Immature natural killer cell (primary cell): ENCODE measurements around the gene GPR26. TPM values are rescaled to one million over a fixed set of nuclear protein-coding genes. Genes with fewer than 3 reads are reported as not detected.
"Not testable (repeated sequence)": the region's sequence is repeated elsewhere in the genome, so short reads cannot be mapped to it uniquely, and the experiment has no call there.

Source experiments
- DNase-seq, 3 donors: peaks; one replicate each; pipeline ENCODE4 v3.0.0; 2022; ENCODE audit warnings: mixed read lengths in 1 of 3
- H3K27ac Mint-ChIP-seq, 6 donors: one replicate each; pipeline ENCODE4 v1.8.0; 2020; ENCODE audit warnings: mixed read lengths in 6 of 6, mild to moderate bottlenecking in 5 of 6, inconsistent platforms in 4 of 6, moderate library complexity in 3 of 6
- H3K27me3 Mint-ChIP-seq, 3 donors: one replicate each; pipeline ENCODE4 v1.8.0; 2020 to 2021; ENCODE audit warnings: low read depth in 3 of 3, mild to moderate bottlenecking in 3 of 3, mixed read lengths in 3 of 3, moderate library complexity in 3 of 3, inconsistent platforms in 1 of 3
- H3K36me3 Mint-ChIP-seq, 3 donors: one replicate each; pipeline ENCODE4 v1.8.0; 2020; ENCODE audit warnings: mixed read lengths in 3 of 3, inconsistent platforms in 2 of 3, mild to moderate bottlenecking in 2 of 3
- H3K4me1 Mint-ChIP-seq, 2 donors: one replicate each; pipeline ENCODE4 v1.8.0; 2020; ENCODE audit warnings: inconsistent platforms in 2 of 2, mild to moderate bottlenecking in 2 of 2, mixed read lengths in 2 of 2, moderate library complexity in 1 of 2
- H3K4me3 Mint-ChIP-seq, 5 donors: one replicate each; pipeline ENCODE4 v1.8.0; 2020; ENCODE audit warnings: mild to moderate bottlenecking in 5 of 5, mixed read lengths in 5 of 5, inconsistent platforms in 3 of 5, moderate library complexity in 3 of 5
- H3K9me3 Mint-ChIP-seq, 6 donors: one replicate each; pipeline ENCODE4 v1.8.0; 2020; ENCODE audit warnings: mild to moderate bottlenecking in 6 of 6, mixed read lengths in 6 of 6, inconsistent platforms in 4 of 6, moderate library complexity in 3 of 6
- polyA plus RNA-seq, 3 donors: library from polyadenylated mRNA; unstranded; fragments of 300-500 nt; fragmentation: Illumina TruSeq; gene quantifications; one replicate each; pipeline ENCODE4 v1.2.3, GENCODE V29; 2021

GPR26 gene
- polyA plus RNA-seq, 3 donors from 2014 or later = not detected

DNA sequence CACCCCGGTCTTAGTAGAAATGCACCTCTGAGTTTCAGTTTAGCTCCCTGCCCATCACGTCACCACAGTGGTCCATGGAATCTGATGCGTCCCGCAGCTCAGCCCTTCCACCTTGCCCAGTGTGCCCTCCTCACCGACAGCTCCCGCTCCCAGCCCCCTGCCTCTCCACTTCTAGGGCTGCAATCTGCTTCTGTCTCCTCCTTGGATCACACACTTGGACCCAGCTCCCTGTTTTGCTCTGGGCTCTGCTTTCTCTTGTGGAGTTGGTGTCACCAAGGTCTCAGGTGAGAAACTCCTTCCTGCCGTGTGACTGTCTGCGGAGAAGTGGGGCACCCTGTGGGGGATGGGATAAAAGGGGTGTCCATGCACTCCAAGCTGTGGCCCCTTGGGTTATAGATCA, 37.9 kb downstream of the GPR26 start:
- no peak for DNase-seq
- Mint-ChIP-seq H3K4me1 (no peaks in the 10 kb centered on the region), H3K4me3 (no peak overlapping the region), H3K9me3 (no peaks in the 10 kb centered on the region), H3K27me3 (peaks cover 0 to 4% (median 2%) of the 10 kb centered on the region in 3 donors), H3K27ac (no peak overlapping the region), H3K36me3 (no peaks in the 10 kb centered on the region)

DNA sequence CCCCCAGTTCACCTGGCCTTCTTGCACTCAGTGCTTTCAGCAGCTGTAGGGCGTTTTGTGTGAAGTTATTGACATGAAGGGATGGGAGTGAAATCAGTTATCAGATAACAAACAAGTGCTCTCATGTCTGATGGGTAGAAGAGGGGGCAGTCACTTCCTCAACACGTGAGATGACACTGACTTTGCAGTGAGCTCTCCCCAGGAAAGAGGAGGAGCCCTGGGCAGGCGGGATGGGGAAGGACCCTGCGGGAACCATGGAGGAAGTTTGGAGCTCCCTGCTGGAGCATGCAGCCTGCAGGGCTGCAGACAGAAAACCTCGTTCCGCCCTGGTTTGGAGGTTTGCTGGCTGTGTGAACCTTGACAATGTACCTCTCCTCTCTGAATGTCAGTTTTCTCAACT, 38.7 kb downstream of the GPR26 start:
- H3K27ac Mint-ChIP-seq = no peak overlapping the region
- no peak for DNase-seq
- H3K27me3 Mint-ChIP-seq = peaks cover 1 to 6% (median 2%) of the 10 kb centered on the region in 3 donors
- H3K9me3 Mint-ChIP-seq = no peaks in the 10 kb centered on the region
- H3K4me1 Mint-ChIP-seq = no peaks in the 10 kb centered on the region
- H3K4me3 Mint-ChIP-seq = no peak overlapping the region
- H3K36me3 Mint-ChIP-seq = no peaks in the 10 kb centered on the region

DNA sequence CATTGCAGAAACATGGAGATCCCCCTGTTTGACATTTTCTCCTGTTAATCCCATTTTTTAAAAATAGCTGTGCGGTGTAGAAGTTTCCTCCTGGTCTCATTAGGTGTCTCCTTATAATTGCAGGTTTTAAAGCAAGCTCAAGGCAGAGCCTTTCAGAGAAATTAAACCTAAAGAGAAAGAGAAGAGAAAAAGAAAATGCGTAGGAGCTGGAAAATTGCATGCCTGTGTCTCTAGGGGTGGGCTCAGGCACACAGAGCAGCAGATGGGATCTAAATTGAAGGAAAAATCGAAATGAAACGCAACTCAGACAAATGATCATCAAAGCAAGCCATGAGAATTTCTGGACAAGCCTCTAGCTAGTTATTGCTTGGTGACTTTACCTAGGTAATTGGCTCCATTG, 40.1 kb downstream of the GPR26 start:
- Mint-ChIP-seq H3K9me3 (no peaks in the 10 kb centered on the region), H3K27me3 (peaks cover 1 to 8% (median 2%) of the 10 kb centered on the region in 3 donors), H3K27ac (no peak overlapping the region)

DNA sequence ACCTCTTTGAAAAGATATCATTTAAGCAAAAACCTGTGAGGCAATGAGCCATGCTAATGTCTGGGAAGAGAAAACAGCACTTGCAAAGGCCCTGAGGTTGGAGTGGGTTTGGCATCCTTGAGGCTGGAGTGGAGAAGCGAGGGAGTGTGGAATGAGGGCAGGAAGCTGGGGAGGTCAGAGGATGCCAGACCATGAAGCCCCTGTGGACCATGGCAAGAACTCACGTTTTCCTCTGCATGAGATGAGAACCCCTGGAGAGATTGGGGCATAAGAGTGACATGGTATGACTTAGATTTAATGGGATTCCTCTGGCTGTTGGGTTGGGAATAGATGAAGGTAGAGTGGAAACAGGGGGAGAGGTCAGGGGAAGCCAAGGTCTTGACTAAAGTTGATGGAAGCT, 49.4 kb downstream of the GPR26 start:
- Mint-ChIP-seq H3K4me3 (no peak overlapping the region), H3K27me3 (peaks cover 0 to 3% (median 0%) of the 10 kb centered on the region in 3 donors), H3K27ac (no peak overlapping the region), H3K4me1 (no peaks in the 10 kb centered on the region), H3K9me3 (peaks cover 0 to 2% (median 0%) of the 10 kb centered on the region in 6 donors), H3K36me3 (no peaks in the 10 kb centered on the region)
- DNase-seq = no peak

More for the DNA sequence above, 40.1 kb downstream of the GPR26 start:
- no peak for DNase-seq
- H3K36me3 Mint-ChIP-seq = no peaks in the 10 kb centered on the region
- H3K4me1 Mint-ChIP-seq = no peaks in the 10 kb centered on the region
- no peak overlapping the region for H3K4me3 Mint-ChIP-seq

DNA sequence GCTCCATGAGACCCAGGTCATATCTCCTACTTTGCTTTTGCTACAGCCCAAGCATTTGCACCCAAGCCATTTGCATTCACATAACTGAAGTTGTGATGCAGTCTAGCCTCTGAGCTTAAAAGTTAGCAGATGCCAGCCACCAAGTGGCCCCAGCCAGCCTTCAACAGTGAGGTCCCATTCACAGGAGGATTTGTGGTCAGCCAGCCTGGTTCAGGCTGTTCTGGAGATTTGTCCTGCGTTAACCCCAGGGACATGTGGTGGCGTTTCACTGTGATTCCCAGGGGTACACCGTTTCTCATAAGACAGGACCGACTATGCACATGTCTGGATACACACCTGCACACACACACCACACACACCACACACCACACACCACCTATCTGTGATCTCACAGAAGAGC, 51.2 kb downstream of the GPR26 start:
- peaks cover 0 to 3% (median 0%) of the 10 kb centered on the region in 6 donors for H3K9me3 Mint-ChIP-seq
- H3K27me3 Mint-ChIP-seq = peaks cover 0 to 2% (median 1%) of the 10 kb centered on the region in 3 donors
- H3K4me3 Mint-ChIP-seq = no peak overlapping the region
- no peaks in the 10 kb centered on the region for H3K4me1 Mint-ChIP-seq
- H3K36me3 Mint-ChIP-seq = no peaks in the 10 kb centered on the region
- no peak for DNase-seq
- H3K27ac Mint-ChIP-seq = no peak overlapping the region

DNA sequence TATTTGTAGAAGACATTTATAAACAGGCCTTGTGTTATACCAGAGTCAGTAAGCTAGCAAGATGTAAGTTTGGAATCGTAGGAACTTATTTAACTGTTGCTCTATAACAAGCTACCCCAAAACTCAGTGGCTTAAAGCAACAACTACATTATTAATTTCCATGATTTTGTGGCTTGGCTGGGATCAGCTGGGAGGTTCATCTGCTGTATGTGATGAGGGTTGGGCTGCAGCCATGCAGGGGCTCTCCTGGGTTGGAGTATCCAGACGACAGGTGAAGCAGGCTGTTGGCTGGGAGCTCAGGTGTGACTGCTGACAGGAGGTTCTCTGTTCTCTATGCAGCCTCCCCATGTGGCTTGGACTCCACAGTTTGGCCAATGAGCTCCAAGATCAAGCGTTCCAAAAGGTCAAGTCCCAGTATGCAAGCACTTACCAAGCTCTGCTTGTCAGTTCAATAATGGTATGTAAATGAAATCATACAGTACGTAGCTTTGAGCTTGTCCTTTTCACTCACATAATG, 52.4 kb downstream of the GPR26 start:
- Mint-ChIP-seq H3K9me3 (peaks cover 0 to 3% (median 0%) of the 10 kb centered on the region in 6 donors), H3K4me1 (no peaks in the 10 kb centered on the region), H3K27ac (no peak overlapping the region), H3K27me3 (peaks cover 0 to 2% (median 2%) of the 10 kb centered on the region in 3 donors), H3K4me3 (no peak overlapping the region), H3K36me3 (no peaks in the 10 kb centered on the region)
- DNase-seq = no peak

DNA sequence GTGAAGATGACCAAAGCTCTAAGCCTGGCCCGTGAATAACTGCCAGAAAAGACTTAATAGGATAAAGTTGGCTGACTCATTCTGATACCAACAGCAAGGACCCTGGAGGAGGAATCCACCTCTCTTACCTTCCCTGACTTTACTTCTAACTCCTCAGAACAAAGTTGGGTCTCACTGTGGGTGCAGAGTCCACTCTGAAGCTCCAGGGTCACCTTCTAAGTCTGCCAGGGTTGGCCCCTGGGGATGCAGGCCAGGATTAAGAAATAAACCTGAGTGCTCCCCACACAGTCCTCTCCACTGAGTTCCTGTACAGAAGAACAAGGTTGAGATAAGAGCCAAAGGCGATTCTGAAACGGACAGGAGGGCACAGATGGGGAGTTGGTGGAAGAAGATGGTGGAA, 54.4 kb downstream of the GPR26 start:
- Mint-ChIP-seq H3K4me1 (no peaks in the 10 kb centered on the region), H3K27ac (no peak overlapping the region)

DNA sequence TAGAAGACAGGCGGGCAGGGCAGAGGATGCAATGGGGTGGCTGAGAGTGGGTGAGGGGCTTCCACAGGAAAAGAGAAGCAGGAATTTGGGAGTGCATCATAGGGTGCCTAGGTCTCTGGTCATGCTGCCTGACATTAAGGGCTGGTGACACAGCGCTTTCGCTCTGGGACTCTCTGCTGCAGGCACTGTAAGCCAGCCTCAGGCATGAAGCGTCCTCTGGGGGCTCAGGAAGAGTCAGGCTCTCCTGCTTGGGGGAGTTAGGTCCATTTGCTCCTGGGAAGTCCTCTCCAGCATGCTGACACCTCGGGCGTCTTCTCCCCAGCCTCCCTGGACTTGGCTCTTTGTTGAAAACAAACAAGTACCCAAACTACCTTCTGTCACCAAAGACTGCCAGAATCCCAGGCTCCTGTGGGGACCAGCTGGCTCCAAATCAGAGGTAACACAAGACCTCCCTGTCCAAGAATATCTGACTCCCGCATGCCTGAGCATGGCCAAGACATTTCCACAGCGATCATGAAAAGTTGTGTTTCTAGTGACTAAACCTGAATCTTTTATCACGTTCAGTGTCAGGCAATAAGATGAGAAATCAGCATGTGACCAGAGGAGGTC, 55.4 kb downstream of the GPR26 start:
- Mint-ChIP-seq H3K4me1 (no peaks in the 10 kb centered on the region), H3K27me3 (peaks cover 1 to 2% (median 2%) of the 10 kb centered on the region in 3 donors), H3K9me3 (peaks cover 0 to 2% (median 0%) of the 10 kb centered on the region in 6 donors), H3K36me3 (no peaks in the 10 kb centered on the region), H3K4me3 (no peak overlapping the region), H3K27ac (no peak overlapping the region)
- DNase-seq = no peak

More for the DNA sequence above, 54.4 kb downstream of the GPR26 start:
- Mint-ChIP-seq H3K9me3 (peaks cover 0 to 3% (median 0%) of the 10 kb centered on the region in 6 donors), H3K4me3 (no peak overlapping the region), H3K27me3 (peaks cover 0 to 3% (median 2%) of the 10 kb centered on the region in 3 donors), H3K36me3 (no peaks in the 10 kb centered on the region)
- DNase-seq = no peak

DNA sequence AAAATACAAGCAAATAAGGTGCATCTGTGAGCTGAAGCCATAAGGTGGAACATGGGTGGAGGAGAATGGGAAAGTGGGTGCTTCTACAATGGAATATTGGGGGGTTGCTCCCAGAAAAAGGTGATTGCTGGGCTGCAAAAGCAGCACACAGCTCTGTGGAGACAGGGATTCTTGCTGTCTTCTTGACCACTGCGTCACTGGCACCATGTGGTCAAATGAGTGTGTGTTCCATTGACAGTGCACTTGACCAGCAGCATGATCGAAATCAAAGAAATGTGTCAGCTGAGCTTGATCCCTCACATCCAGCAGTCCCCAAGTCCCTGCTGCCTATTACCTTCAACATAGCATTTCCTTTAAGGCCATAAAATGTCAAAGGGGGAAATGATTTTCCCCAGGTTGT, 56.2 kb downstream of the GPR26 start:
- Mint-ChIP-seq H3K9me3 (peaks cover 0 to 1% (median 0%) of the 10 kb centered on the region in 6 donors), H3K4me1 (no peaks in the 10 kb centered on the region), H3K36me3 (no peaks in the 10 kb centered on the region), H3K27me3 (peaks cover 1 to 2% (median 2%) of the 10 kb centered on the region in 3 donors), H3K4me3 (no peak overlapping the region), H3K27ac (no peak overlapping the region)
- no peak for DNase-seq

DNA sequence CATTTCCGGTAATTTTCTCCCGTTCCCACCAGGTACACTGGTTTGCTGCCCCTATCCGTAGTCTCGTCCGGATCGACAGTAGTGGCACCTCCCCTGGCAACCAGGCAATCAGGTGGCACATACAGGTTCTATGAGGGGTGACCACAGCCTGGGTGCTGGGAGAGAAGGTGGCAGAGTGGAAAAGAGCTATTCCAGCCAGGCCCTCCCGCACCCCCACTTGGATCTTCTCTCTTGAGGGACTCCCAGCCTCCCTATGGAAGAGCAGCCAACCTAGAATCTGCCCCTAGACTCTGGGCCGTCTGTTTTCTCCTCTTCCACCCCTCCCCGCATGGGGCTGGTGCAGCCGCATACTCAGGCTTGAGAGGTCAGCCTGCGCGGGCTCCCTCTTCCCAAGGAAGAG, 58.6 kb downstream of the GPR26 start:
- H3K27ac Mint-ChIP-seq = no peak overlapping the region
- no peaks in the 10 kb centered on the region for H3K36me3 Mint-ChIP-seq
- peaks cover 1 to 4% (median 2%) of the 10 kb centered on the region in 3 donors for H3K27me3 Mint-ChIP-seq
- H3K4me3 Mint-ChIP-seq = no peak overlapping the region
- H3K4me1 Mint-ChIP-seq = no peaks in the 10 kb centered on the region
- H3K9me3 Mint-ChIP-seq = peaks cover 0 to 1% (median 0%) of the 10 kb centered on the region in 6 donors
- DNase-seq = no peak

DNA sequence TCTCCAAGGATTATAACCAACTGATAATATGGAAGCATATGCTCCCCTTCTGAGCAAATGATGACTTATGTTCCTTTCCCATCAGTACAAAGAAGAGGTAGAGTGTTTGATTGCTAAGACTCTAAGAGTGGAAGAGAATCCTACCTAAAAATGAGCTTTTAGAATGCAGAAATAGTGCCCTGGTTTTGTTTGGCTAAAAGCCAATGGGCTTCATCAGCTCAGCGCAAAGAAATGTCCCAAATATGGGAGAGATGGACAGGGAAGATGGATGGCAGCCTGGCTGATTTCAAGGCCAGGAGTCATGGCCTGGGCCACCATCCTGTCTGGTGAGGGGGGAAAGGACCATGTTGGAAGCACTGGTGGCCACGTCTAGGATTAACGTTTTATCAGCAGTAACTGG, 60.2 kb downstream of the GPR26 start:
- Mint-ChIP-seq H3K27ac (no peak overlapping the region), H3K4me1 (no peaks in the 10 kb centered on the region)

DNA sequence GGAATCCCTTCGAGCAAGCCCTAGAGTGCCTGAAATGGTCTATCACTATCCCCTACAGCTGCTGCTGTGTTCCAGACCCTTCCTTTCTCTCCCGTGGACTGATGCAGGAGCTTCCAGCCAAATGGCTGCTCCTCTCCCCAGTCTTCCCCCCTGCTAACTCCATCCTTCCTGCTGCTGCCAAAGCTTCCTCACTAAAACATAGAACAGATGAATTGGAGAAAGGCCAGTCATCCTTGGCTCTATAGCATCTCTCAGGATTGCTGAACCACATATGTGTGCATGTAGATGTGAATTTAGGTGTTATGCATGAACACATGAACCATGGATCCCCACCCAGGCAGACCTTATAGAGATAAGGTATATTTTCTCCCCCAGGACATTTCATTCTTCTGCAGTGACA, 60.7 kb downstream of the GPR26 start:
- no peak overlapping the region for H3K27ac Mint-ChIP-seq

More for the DNA sequence above, 60.2 kb downstream of the GPR26 start:
- no peak for DNase-seq
- no peaks in the 10 kb centered on the region for H3K36me3 Mint-ChIP-seq
- peaks cover 0 to 5% (median 0%) of the 10 kb centered on the region in 6 donors for H3K9me3 Mint-ChIP-seq
- no peak overlapping the region for H3K4me3 Mint-ChIP-seq
- peaks cover 1 to 2% (median 2%) of the 10 kb centered on the region in 3 donors for H3K27me3 Mint-ChIP-seq

DNA sequence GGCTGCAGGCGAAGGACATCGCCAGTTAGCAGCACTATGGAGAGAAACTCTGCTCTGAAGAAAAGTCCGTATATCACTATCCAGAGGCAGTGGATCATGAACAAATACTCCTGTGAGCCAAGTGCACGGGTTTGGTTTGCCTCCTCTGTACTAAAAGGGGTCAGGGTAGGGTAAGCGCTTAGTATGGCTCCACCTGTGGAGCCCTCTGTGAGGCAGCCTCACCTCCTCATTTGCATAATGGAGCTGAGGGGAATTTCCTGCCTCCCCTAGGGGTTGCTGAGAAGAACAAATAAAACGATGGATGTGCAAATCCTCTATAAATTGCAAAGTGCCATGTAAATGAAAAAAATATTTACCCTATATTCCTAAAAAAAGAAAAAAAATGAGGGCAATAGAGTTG, 63.4 kb downstream of the GPR26 start:
- H3K27me3 Mint-ChIP-seq = peaks cover 0 to 2% (median 2%) of the 10 kb centered on the region in 3 donors
- H3K27ac Mint-ChIP-seq = no peak overlapping the region
- H3K36me3 Mint-ChIP-seq = no peaks in the 10 kb centered on the region
- no peak overlapping the region for H3K4me3 Mint-ChIP-seq
- peaks cover 0 to 3% (median 0%) of the 10 kb centered on the region in 6 donors for H3K9me3 Mint-ChIP-seq
- no peaks in the 10 kb centered on the region for H3K4me1 Mint-ChIP-seq
- DNase-seq = no peak

More for the DNA sequence above, 60.7 kb downstream of the GPR26 start:
- Mint-ChIP-seq H3K27me3 (peaks cover 1 to 2% (median 2%) of the 10 kb centered on the region in 3 donors), H3K36me3 (no peaks in the 10 kb centered on the region), H3K4me3 (no peak overlapping the region), H3K9me3 (peaks cover 0 to 5% (median 0%) of the 10 kb centered on the region in 6 donors), H3K4me1 (no peaks in the 10 kb centered on the region)
- DNase-seq = no peak

DNA sequence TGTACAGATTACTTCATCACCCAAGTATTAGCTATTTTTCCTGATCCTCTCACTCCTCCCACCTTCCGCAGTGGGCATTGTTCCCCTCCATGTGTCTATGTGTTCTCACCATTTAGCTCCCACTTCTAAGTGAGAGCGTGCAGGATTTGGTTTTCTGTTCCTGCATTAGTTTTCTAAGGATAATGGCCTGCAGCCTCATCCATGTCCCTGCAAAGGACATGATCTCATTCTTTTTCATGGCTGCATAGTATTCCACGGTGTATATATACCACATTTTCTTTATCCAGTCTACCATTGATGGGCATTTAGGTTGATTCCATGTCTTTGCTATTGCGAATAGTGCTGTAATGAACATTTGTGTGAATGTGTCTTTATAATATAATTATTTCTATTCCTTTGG, 70.8 kb downstream of the GPR26 start:
- not testable (repeated sequence) for H3K36me3 Mint-ChIP-seq, DNase-seq, H3K9me3 Mint-ChIP-seq, H3K27me3 Mint-ChIP-seq, H3K4me3 Mint-ChIP-seq, H3K4me1 Mint-ChIP-seq, H3K27ac Mint-ChIP-seq

DNA sequence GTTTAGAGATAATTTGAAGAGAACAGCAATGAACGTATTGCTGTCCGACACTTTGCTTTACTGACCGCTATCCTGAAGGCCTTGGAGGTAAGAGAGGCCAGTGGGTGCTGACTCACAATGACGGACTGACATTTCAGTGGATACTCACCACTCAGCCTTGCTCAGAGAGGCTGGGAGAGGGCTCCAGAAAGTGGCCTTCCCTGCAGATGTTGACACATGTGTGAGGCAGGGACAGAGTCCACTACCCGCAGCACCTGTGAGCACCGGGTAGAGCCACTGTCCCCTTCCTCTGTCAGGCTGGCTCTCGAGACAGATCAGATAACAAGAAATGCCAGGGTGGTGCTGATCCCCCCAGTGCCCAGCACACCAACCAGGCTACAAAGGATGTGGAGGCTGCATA, 75.0 kb downstream of the GPR26 start:
- no peaks in the 10 kb centered on the region for H3K36me3 Mint-ChIP-seq
- H3K4me1 Mint-ChIP-seq = no peaks in the 10 kb centered on the region
- DNase-seq = no peak
- H3K27ac Mint-ChIP-seq = no peak overlapping the region
- H3K27me3 Mint-ChIP-seq = peaks cover 0 to 10% (median 0%) of the 10 kb centered on the region in 3 donors
- peaks cover 0 to 2% (median 0%) of the 10 kb centered on the region in 6 donors for H3K9me3 Mint-ChIP-seq
- no peak overlapping the region for H3K4me3 Mint-ChIP-seq
